NCI-H510A treated with DMSO at 0.1 percent for 48 hours (cell line): Measurements from ENCODE around the gene COL5A2.

Experiments
- DNase-seq: peaks from one replicate; lab custom pipeline; 2025; lab: John Stamatoyannopoulos, UW

Gene COL5A2

GRCh38 chr2:189178726-189179569 lies 613 bp downstream of the COL5A2 start:
- DNase-seq = no peak

- no peak for DNase-seq
Observed at GRCh38 chr2:189178054-189178453, 1.5 kb downstream of the COL5A2 start.

DNA sequence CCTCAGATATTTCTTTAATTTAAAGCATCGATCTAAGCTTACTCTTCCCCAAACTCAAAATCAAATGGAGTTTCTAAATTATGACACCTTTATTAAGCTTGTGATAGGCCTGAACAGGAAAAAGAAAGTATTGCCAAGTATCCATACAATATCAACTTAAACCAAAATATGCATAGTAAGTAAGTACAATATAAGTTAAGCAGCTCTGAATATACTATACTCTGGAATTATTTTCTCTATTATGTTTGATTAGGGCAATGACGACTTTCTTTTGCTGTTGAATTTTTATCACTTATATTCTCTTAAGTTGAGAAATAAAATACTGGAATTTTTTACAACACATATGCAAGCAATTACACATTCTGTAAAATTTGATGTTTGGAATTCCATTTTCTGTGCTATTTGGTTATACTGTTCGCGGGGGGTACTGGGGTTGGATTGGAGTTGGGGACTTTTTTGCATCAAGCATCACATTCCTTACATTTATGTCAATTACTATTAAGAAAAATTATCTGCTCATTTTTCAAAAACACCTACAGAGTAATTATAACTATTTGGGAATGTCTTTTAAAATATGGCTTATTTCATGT lies 2.2 kb downstream of the COL5A2 start:
- DNase-seq = no peak

DNA sequence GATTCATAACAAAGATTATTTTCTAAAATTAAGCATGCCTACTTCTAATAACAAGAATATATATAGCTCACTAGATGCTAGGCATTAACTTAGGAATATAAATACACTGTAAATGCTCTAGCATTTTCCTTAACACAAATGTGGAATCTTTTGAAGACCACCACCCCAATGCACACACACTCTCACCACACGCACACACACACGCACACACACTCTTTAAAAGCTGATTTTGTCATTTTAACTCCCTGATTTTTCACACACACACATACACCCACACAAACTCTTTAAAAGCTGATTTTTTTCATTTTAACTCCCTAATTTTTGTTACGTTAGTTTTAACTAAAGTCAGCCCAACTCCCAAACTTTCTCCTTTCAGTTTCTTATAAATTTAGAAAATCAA lies 3.0 kb downstream of the COL5A2 start:
- no peak for DNase-seq

DNA sequence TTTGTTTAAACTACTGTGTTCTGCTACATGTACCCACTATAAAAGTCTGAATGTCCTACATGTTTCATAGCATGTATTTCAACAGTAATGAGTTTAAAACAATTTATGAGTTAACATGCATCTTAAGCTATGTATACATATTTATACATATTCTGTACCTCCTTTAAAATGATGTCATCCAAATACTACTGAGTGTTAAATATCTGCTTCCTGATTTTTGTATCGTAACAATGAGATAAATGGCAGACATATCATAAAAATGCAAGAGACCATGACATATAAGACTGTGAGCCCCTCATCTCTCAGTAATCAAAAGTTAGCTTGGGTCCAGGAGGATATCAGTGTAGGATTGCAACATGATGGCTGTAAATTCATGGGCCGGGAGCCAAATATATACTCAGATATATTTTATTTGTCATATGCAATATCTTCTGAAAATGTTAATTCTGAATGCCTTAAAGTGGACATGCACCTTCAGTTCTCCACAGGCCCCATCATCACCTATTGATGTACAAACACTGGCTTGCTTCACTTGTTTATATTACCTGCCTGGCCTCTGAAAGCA lies 3.6 kb downstream of the COL5A2 start:
- no peak for DNase-seq

- DNase-seq = no peak
Observed at GRCh38 chr2:189171956-189172609, 7.5 kb downstream of the COL5A2 start.

DNA sequence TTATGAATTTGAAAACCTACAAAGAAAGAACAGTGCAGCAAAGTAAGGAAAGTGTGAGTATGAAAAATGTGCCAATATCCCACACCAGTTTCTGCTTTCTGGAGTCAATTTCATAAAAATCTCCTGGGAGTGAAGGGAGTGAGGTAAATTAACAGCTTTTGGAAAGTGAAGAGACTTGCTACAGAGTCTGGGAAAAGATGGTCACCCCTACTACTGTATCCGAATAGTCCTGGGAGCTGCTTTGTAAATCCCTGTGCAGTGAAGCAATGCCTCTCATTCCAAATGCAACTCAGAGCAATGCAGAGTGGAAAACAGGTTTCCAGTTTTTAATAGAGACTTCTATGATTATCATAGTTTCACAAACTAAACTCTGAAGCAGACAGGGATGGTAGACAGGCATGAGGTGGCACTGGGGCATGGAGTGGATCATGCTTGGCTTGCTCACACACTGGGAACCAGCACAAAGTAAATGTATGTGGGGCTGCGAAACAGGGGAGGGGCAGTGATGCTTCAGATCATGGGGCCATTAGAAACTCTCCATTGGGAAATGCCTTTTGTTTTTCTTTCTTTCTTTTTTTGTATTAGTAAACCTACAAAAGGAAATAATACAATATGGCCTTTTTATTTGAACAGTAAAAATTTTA lies 10.6 kb downstream of the COL5A2 start:
- DNase-seq = no peak

- no peak for DNase-seq
Observed at GRCh38 chr2:189165656-189166380, 13.7 kb downstream of the COL5A2 start.

GRCh38 chr2:189164746-189165145 lies 14.8 kb downstream of the COL5A2 start:
- no peak for DNase-seq

DNA sequence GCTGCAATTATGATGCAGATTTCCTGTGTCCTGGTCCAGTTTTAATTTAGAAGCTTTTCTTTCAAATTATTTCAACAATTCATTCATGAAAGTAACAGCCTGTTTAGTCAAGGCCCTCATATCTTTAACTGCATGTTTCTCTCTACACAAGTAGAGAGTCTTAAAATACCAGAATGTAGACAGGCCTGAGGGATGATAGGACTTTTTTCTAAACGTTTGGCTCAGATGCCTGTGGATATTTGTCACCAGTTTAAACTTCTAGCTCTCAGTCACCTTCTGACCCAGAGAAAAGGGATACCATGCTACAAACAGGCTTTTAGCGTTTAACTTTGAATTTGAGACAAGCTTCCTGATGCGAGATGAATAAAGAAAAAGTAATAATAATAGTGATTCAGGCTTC lies 15.7 kb downstream of the COL5A2 start:
- no peak for DNase-seq

DNA sequence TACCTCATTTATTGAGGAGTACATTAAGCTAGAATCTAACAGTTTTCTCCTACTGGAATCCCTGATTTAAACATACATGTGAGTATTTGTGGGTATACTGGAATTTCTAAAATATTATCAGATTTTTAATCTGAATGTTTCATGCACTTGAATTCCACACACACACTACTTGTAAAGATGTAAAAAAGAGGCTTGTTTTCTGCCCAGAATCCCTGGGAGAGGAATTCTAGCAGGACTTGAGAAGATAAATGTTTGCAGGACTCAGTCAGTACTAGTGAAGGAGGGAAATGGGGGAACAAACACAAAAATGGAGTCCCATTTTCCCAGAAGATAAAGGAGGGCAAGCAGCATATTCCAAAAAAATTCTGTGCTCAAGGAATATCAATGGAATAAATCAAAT lies 17.0 kb downstream of the COL5A2 start:
- no peak for DNase-seq

- no peak for DNase-seq
Observed at GRCh38 chr2:189161894-189162293, 17.7 kb downstream of the COL5A2 start.

DNA sequence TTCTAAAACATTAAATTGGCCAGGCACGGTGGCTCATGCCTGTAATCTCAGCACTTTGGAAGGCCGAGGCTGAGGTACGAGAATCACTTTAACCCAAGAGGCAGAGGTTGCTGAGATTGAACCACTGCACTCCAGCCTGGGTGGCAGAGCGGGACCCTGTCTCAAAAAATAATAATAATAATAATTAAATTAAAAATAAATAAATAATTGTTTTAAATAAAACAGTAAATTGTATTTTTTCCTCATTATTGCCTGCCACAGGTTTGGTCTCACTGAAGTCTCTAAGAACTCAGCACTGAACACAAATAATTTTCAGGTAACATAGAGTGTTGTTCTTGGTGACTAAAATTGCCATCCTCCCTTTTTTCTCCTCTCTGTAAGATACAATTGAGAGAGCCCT lies 19.8 kb downstream of the COL5A2 start:
- no peak for DNase-seq

DNA sequence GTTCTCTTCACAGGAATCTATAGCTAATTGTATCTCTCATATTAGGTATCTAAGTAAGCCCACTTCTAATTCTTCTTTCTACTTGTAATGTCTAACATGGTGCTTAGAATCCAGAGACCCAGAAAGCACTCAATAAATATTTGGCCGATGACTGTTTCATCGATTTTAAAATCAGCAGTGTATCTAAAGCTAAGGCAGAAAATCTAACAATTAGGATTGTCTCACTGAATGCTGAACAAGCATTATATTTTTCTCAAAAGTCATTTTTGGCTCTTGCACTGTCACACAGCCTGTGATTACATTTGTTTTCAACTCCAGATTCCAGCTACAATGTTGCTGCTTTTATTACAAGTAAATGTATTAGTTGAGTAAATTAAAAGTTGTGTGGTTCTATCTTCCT lies 20.3 kb downstream of the COL5A2 start:
- DNase-seq = no peak

GRCh38 chr2:189157939-189158338 lies 21.6 kb downstream of the COL5A2 start:
- no peak for DNase-seq

DNA sequence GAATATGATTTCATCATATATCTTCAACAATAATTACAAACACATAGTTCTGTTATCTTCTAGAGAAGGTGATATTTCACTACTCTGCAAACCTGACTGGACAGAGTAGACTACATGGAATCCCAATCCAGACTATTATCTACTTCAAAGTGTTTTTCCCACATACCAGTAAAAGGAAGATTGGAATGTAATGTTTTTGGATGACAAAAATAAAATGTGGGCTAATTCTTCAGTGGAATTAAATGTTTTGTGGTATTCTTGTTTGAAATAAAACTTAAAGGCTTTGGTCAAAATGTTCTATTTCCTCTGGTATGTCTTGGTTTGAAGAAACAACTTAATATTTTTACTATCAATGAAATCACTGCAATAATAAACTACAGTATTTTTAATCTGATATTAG lies 22.1 kb downstream of the COL5A2 start:
- no peak for DNase-seq

- no peak for DNase-seq
Observed at GRCh38 chr2:189155795-189156194, 23.8 kb downstream of the COL5A2 start.

DNA sequence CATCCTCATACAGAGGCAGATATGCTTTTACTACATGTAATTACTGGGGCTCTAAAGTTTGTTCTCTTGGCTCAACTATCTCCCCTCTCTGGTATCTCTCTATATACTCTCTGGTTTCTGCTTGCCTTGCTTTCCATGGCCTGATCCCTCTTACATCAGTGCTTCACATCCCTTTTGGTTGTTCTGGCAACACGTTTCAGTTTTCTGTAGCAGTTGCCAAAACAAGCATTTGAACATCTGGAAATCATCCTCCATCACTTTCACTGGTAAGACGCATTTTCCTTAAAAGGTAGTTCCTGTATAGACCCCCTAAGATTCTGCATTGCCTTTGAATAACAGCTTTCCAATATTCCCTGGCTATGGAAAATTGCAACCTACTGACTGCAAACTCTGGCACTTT lies 25.9 kb downstream of the COL5A2 start:
- DNase-seq = no peak

DNA sequence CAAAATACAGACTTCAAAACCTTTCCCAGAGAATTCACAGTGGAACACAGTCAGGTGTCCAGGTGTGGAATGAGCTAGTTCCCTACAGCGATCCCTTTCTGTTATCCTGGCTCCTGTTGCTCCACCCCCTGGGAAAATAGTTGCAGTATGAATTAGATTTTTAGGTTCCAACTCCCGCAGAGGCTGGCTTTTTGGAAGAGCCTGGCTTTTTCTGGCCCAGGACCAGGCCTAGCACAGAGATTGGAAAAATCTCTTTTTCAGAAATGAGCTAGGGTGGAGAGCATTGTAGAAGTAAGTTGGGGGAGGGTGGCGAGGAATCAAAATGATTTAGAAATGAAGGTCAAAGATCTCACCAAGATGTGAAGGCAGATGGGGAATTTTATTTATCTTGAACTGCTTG lies 27.1 kb downstream of the COL5A2 start:
- no peak for DNase-seq

GRCh38 chr2:189151906-189152305 lies 27.7 kb downstream of the COL5A2 start:
- no peak for DNase-seq

DNA sequence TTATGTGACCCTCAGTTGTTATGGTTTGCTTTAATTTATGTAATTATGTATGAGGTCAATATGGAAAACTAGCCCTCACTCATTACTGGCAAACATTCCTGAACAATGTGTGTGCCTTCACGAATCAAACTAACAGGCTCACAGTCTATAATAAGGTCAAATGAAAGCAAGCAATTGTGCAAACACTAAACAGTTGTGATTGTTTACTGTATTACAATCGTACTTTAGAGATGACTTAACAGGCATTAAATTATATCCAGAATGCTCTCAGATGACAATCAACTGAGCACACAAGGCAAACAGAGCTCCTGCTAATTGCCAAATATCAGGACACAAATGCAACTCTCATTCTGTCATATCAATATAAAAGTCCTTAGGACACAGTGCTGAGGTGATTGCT lies 29.5 kb downstream of the COL5A2 start:
- no peak for DNase-seq

DNA sequence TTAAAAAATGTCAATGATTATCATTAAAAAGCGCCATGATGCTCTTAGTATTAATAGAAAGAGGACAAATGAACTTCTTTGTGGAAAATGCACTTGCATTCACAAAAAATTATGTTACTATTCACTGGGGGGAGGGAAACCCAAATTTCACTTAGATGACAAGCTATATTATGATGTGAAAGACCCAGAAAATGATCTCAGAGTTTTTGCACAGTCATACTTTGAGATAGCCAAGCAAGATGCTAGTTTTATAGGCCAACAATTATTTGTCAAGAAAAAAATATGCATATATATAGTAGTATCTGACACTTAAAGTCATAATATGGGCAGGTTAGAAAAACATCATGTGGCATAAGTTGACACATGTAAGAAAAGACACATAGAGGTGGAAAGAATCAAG lies 31.6 kb downstream of the COL5A2 start:
- DNase-seq = no peak
